GM12878 (cell line): ENCODE results near the gene IP6K3. TPM values are rescaled to one million over a fixed set of nuclear protein-coding genes. Genes with fewer than 3 reads are reported as not detected.
A peak's percentile ranks its signal among the peaks of the same experiment; 100 is the strongest.

Experiments used
- ATAC-seq: fragments of 200-7000 bp; cut with Tn5 transposase; 3 replicates; pipeline ENCODE4 v1.9.1; 2020; ENCODE audit warnings: mild to moderate bottlenecking, moderate library complexity
- BruUV-seq: library from RNA; stranded (reverse); fragments of 400-500 nt; replicated peaks from 2 replicates; lab custom pipeline; 2021; lab: Mats Ljungman, UMichigan
- CTCF ChIA-PET: fragments of 300-600 bp; sonication (Branson Sonifier 250); formaldehyde crosslinking; extraction: SDS; loops from one replicate; lab custom pipeline; 2021; ENCODE audit warnings: inconsistent platforms; lab: Yijun Ruan, JAX
- POLR2A ChIA-PET: fragments of 350-600 bp; formaldehyde crosslinking; extraction: SDS; loops from one replicate; lab custom pipeline; 2021; ENCODE audit warnings: inconsistent platforms; lab: Charles Lee
- RAD21 ChIA-PET: fragments of 300-600 bp; sonication (Branson Sonifier 250); formaldehyde crosslinking; loops from one replicate; lab custom pipeline; 2023; ENCODE audit warnings: antibody characterized with exemption; ENCODE audit not compliant: unreplicated experiment; lab: Charles Lee
- SMC1A ChIA-PET: fragments of 300-600 bp; sonication (Branson Sonifier 250); formaldehyde crosslinking; loops from one replicate; lab custom pipeline; 2023; ENCODE audit not compliant: unreplicated experiment, uncharacterized antibody; lab: Charles Lee
- DNase-seq: peaks from one replicate; pipeline ENCODE4 v3.0.0-alpha.2; 2011; ENCODE audit warnings: low read depth, low spot score
- FAIRE-seq: peaks from 3 replicates; lab custom pipeline; 2011; peaks lifted over from hg19 to GRCh38; lab: Jason Lieb, UNC
- H2AFZ ChIP-seq: 2 replicates; pipeline ENCODE4 v1.6.0; 2011; ENCODE audit warnings: low read depth, low read length, control low read depth; ENCODE audit not compliant: control insufficient read depth
- H3K27ac ChIP-seq: 2 replicates; pipeline ENCODE4 v1.5.1; 2011; ENCODE audit warnings: control low read depth; ENCODE audit not compliant: control insufficient read depth, insufficient read depth
- H3K27me3 ChIP-seq, 2 experiments: replicated peaks in 1 of 2; 2 replicates each; pipeline versions ENCODE4 v1.6.0 to v1.6.1; 2011; ENCODE audit warnings: low read length in 1 of 2; ENCODE audit not compliant: control insufficient read depth in 2 of 2, insufficient read depth in 2 of 2
- H3K36me3 ChIP-seq, 2 experiments: 2 replicates each; pipeline ENCODE4 v1.5.1; 2011; ENCODE audit warnings: low read length in 1 of 2; ENCODE audit not compliant: control insufficient read depth in 2 of 2, insufficient read depth in 2 of 2
- H3K4me1 ChIP-seq: 2 replicates; pipeline ENCODE4 v1.6.1; 2011; ENCODE audit warnings: mild to moderate bottlenecking, low read length, moderate library complexity, mixed read lengths; ENCODE audit not compliant: control insufficient read depth, insufficient read depth
- H3K4me2 ChIP-seq: 2 replicates; pipeline ENCODE4 v1.6.0; 2011; ENCODE audit warnings: control low read depth; ENCODE audit not compliant: control insufficient read depth, insufficient read depth
- H3K4me3 ChIP-seq: fragments of 200-600 bp; sonication (generic); 2 replicates; pipeline ENCODE4 v1.5.1; 2016
- H3K79me2 ChIP-seq: 2 replicates; pipeline ENCODE4 v1.6.0; 2011; ENCODE audit warnings: low read length; ENCODE audit not compliant: control insufficient read depth, insufficient read depth
- H3K9ac ChIP-seq: 2 replicates; pipeline ENCODE4 v1.8.0; 2011; ENCODE audit warnings: low read length, control low read depth, mixed read lengths; ENCODE audit not compliant: control insufficient read depth, insufficient read depth
- H3K9me3 ChIP-seq: replicated peaks from 3 replicates; pipeline ENCODE4 v1.5.1; 2011; ENCODE audit warnings: mild to moderate bottlenecking, low read length; ENCODE audit not compliant: control insufficient read depth, insufficient read depth
- H4K20me1 ChIP-seq: 2 replicates; pipeline ENCODE4 v1.6.0; 2011; ENCODE audit not compliant: control insufficient read depth, insufficient read depth
- ATF3 ChIP-seq: IDR thresholded peaks from 2 replicates; pipeline ENCODE4 v1.6.1; 2011; ENCODE audit warnings: low read depth, mild to moderate bottlenecking, low read length, moderate library complexity, borderline replicate concordance; ENCODE audit errors: extremely low read depth
- BMI1 ChIP-seq: fragments of 450-650 bp; IDR thresholded peaks from 2 replicates; pipeline ENCODE4 v1.6.1; 2016; ENCODE audit warnings: mild to moderate bottlenecking, moderate library complexity, borderline replicate concordance
- EED ChIP-seq: sonication (generic); IDR thresholded peaks from 2 replicates; pipeline ENCODE4 v1.6.1; 2016; ENCODE audit warnings: antibody characterized with exemption, low read depth
- RELB ChIP-seq: fragments of 450-650 bp; IDR thresholded peaks from 2 replicates; pipeline ENCODE4 v1.6.1; 2017; ENCODE audit warnings: low read depth, mild to moderate bottlenecking, moderate library complexity
- ZZZ3 ChIP-seq: IDR thresholded peaks from 2 replicates; pipeline ENCODE4 v1.6.1; 2011; ENCODE audit warnings: low read depth; ENCODE audit not compliant: control insufficient read depth, insufficient read length
- WGBS: methylation state at CpG from one replicate; pipeline ENCODE4 v1.1.6; 2016; ENCODE audit warnings: low lambda C conversion rate; ENCODE audit not compliant: insufficient replicate concordance, insufficient coverage; ENCODE audit errors: missing lambda C conversion rate; 5-methylcytosine and 5-hydroxymethylcytosine counted together
- in situ Hi-C: fragments of 300-500 bp; cut with MboI; formaldehyde crosslinking; loops from 9 replicates; pipeline ENCODE4 v1.14.3; 2018; ENCODE audit warnings: mixed read lengths
- intact Hi-C: fragments of 100-400 bp; cut with micrococcal nuclease; formaldehyde crosslinking; loops from one replicate; pipeline ENCODE4 v1.14.2; 2022; ENCODE audit not compliant: unreplicated experiment
- polyA plus RNA-seq, 11 experiments: library from polyadenylated mRNA; depleted of rRNA in 4 of 11; unstranded in 6 of 11; stranded (reverse) in 5 of 11; fragments of >200 nt; fragmentation: Nextera tagmentation in 4 of 11; fragmentation: Illumina TruSeq in 1 of 11; extraction: Ambion mirVana in 4 of 11; extraction: Trizol in 1 of 11; gene quantifications; 1 replicate in 1 of 11; 2 replicates in 10 of 11; pipeline versions ENCODE4 v1.2.1 to v1.2.3, GENCODE V29; 2011 to 2016; ENCODE audit warnings: inconsistent platforms in 2 of 11, missing spikeins in 2 of 11, low read depth in 1 of 11
- total RNA-seq, 4 experiments: library from RNA; depleted of rRNA in 3 of 4; stranded (reverse); fragments of >200 nt in 3 of 4; fragmentation: Illumina TruSeq in 1 of 4; extraction: Trizol in 1 of 4; gene quantifications; 2 replicates each; pipeline versions ENCODE4 v1.2.1 to v1.2.3, GENCODE V29; 2013 to 2021

The IP6K3 gene
- total and polyA plus RNA-seq, 10 of the 15 experiments (the other 5 are each of a cell fraction or from before 2014, with no cell fraction given), result 0.02 to 0.15 (median 0.09) TPM; not detected in 7

- H3K9me3 ChIP-seq, result no peaks in the 10 kb centered on the region
- no peak for FAIRE-seq
- ChIA-PET SMC1A (interaction anchor here (1.1 to 3.8 kb wide), 9 partner anchors 11 to 119 kb away, joined by 3 to 29 read pairs (median 11); partner anchors contain the start of genes ITPR3 and UQCC2), POLR2A (interaction anchor here (2.3 kb wide), 1 partner anchor 12 kb away, joined by 6 read pairs; the partner anchor contains the start of gene UQCC2), RAD21 (interaction anchor here (1.2 to 1.8 kb wide), 7 partner anchors 11 to 113 kb away, joined by 3 to 14 read pairs (median 6); partner anchors contain the start of gene UQCC2), CTCF (interaction anchor here (0.7 to 4.3 kb wide), 18 partner anchors 8 to 131 kb away, joined by 3 to 110 read pairs (median 6); partner anchors contain the start of genes BAK1 and UQCC2)
- no peak for DNase-seq
- no peak overlapping the region for H3K4me2 ChIP-seq
- H3K79me2 ChIP-seq, result no peaks in the 10 kb centered on the region
- in situ Hi-C loops, result loop anchor here (5.0 kb wide), 1 partner anchor 112 kb away; no protein-coding TSS in a partner anchor
- H3K27me3 ChIP-seq, result no peaks in the 10 kb centered on the region
- ATAC-seq, result no peak
- H3K27ac ChIP-seq, result peak overlapping the region; percentile 24; the same call in 1 of the 2 replicates
- TF ChIP-seq ATF3, result no peak
- no peak for TF ChIP-seq BMI1
- no peak for TF ChIP-seq RELB
- peak; percentile 50; the same call in 1 of the 2 replicates for TF ChIP-seq EED
- TF ChIP-seq ZZZ3, result no peak
- BruUV-seq, result no TSS peak
- peaks cover 20% of the 10 kb centered on the region for H3K4me1 ChIP-seq
- intact Hi-C loops, result loop anchor here (1.0 kb wide), 2 partner anchors 110 to 114 kb away; no protein-coding TSS in a partner anchor
- no peak overlapping the region for H2AFZ ChIP-seq
- H3K9ac ChIP-seq, result no peak overlapping the region; the same call in 1 of the 2 replicates
- no peaks in the 10 kb centered on the region; the same call in 1 of the 2 replicates for H4K20me1 ChIP-seq
- H3K4me3 ChIP-seq, result no peak overlapping the region
- WGBS, result 16% methylated on average over 5 of the region's 5 CpGs
- H3K36me3 ChIP-seq, result peaks cover 16 to 29% of the 10 kb centered on the region in 2 experiments
Observed at GRCh38 chr6:33699739-33700138, 47.0 kb downstream of the IP6K3 start.
